ENCODE measurements around the gene MESP1.
A peak's percentile ranks its signal among the peaks of the same experiment; 100 is the strongest.
"Not testable (repeated sequence)": the region's sequence is repeated elsewhere in the genome, so short reads cannot be mapped to it uniquely, and the experiment has no call there.

The MESP1 gene

DNA sequence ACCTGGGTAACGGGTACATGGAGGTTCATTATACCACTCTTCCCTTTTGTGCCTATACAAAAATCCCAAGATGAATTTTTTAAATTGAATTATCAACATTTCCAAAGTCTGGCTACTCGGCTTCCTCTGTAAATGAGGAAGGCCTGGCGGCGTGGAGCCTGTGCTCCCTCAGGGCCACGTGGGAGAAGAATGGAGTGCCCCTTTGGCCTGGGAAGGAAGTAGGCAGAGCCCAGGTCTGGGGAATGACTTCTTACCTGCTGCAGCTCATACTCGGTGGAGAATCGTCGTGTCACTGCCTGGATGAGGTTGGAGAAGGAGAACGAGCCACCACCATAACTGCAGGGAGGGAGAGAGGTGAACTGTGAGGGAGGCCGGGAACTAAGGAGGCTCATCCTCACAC, 39.2 kb upstream of the MESP1 start:
- no peak overlapping the region for H3K9ac ChIP-seq (ENCODE audit: low read depth in 1 of 2, low read length in 2 of 2)
- H3K27ac ChIP-seq (ENCODE audit: low read depth, low read length), result no peak overlapping the region
- H3K9me3 ChIP-seq (ENCODE audit: control insufficient read depth in 1 of 2, low read length in 2 of 2), result peaks cover 0 to 2% of the 10 kb centered on the region in 2 donors
- no peak overlapping the region for H3K4me3 ChIP-seq (ENCODE audit: low read depth in 1 of 2, low read length in 2 of 2)
- peaks cover 39 to 62% of the 10 kb centered on the region in 2 donors for H3K36me3 ChIP-seq (ENCODE audit: control insufficient read depth in 1 of 2, insufficient read depth in 2 of 2, low read length in 2 of 2)
- no peaks in the 10 kb centered on the region for H3K27me3 ChIP-seq (ENCODE audit: control insufficient read depth in 1 of 2, insufficient read depth in 2 of 2, low read length in 2 of 2)
- peaks cover 9 to 16% of the 10 kb centered on the region in 2 donors for H3K4me1 ChIP-seq (ENCODE audit: control insufficient read depth in 1 of 2, insufficient read depth in 2 of 2, low read length in 2 of 2)

DNA sequence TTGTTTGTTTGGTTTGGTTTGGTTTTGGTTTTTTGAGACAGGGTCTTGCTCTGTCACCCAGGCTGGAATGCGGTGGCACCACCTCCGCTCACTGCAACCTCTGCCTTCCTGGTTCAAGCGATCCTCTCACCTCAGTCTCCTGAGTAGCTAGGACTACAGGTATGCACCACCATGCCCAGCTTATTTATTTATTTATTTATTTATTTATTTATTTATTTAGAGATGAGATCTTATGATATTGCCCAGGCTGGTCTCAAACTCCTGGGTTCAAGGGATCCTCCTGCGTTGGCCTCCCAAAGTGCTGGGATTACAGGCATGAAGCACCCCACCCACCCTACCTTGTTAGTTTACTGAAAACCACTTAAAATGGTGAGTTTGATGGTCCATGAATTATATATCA, 37.5 kb upstream of the MESP1 start:
- not testable (repeated sequence) for H3K27ac ChIP-seq (ENCODE audit: low read depth, low read length); H3K4me3 ChIP-seq (ENCODE audit: low read depth in 1 of 2, low read length in 2 of 2); H3K27me3 ChIP-seq (ENCODE audit: control insufficient read depth in 1 of 2, insufficient read depth in 2 of 2, low read length in 2 of 2); H3K9me3 ChIP-seq (ENCODE audit: control insufficient read depth in 1 of 2, low read length in 2 of 2); H3K9ac ChIP-seq (ENCODE audit: low read depth in 1 of 2, low read length in 2 of 2)
- Histone ChIP-seq H3K36me3 (ENCODE audit: control insufficient read depth in 1 of 2, insufficient read depth in 2 of 2, low read length in 2 of 2) (peaks cover 40 to 56% of the 10 kb centered on the region in 2 donors), H3K4me1 (ENCODE audit: control insufficient read depth in 1 of 2, insufficient read depth in 2 of 2, low read length in 2 of 2) (peaks cover 23 to 31% of the 10 kb centered on the region in 2 donors)

DNA sequence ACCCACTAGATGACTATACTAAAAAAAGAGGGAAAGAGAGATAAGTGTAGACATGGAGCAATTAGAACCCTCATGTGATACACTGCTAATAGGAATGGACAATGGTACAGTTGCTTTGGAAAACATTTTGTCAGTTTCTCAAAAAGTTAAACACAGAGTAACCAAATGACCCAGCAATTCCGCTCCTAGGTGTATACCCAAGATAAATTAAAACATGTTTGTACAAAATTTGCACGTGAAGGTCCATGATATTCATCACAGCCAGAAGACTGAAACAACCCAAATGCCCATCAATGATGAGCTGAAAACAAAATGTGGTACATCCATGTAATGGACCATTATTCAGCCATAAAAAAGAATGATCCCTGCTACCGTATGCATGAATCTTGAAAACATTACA, 36.9 kb upstream of the MESP1 start:
- no peak overlapping the region for H3K9ac ChIP-seq (ENCODE audit: low read depth in 1 of 2, low read length in 2 of 2)
- H3K9me3 ChIP-seq (ENCODE audit: control insufficient read depth in 1 of 2, low read length in 2 of 2), result peaks cover 0 to 2% of the 10 kb centered on the region in 2 donors
- H3K27ac ChIP-seq (ENCODE audit: low read depth, low read length), result no peak overlapping the region
- H3K4me3 ChIP-seq (ENCODE audit: low read depth in 1 of 2, low read length in 2 of 2), result no peak overlapping the region
- H3K4me1 ChIP-seq (ENCODE audit: control insufficient read depth in 1 of 2, insufficient read depth in 2 of 2, low read length in 2 of 2), result peaks cover 28 to 36% of the 10 kb centered on the region in 2 donors
- H3K36me3 ChIP-seq (ENCODE audit: control insufficient read depth in 1 of 2, insufficient read depth in 2 of 2, low read length in 2 of 2), result peaks cover 36 to 52% of the 10 kb centered on the region in 2 donors
- H3K27me3 ChIP-seq (ENCODE audit: control insufficient read depth in 1 of 2, insufficient read depth in 2 of 2, low read length in 2 of 2), result no peaks in the 10 kb centered on the region

DNA sequence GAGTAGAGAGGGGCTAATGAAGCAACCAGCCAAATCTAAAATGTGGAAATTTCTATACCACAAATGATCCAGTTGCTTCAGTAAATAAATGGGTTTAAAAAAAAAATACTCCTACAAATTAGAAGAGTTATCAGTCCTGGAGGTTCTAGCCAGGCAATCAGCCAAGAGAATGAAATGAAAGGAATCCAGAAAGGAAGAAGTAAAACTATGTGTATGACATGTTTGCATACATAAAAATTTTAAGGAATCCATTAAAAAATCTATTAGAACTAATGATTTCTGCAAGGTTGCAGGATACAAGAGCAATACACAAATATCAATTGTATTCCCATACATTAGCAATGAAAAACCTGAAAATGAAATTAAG, 34.7 kb upstream of the MESP1 start:
- H3K27ac ChIP-seq (ENCODE audit: low read depth, low read length), result no peak overlapping the region
- no peak overlapping the region for H3K9ac ChIP-seq (ENCODE audit: low read depth in 1 of 2, low read length in 2 of 2)
- H3K4me3 ChIP-seq (ENCODE audit: low read depth in 1 of 2, low read length in 2 of 2), result no peak overlapping the region
- peaks cover 0 to 2% of the 10 kb centered on the region in 2 donors for H3K9me3 ChIP-seq (ENCODE audit: control insufficient read depth in 1 of 2, low read length in 2 of 2)
- no peaks in the 10 kb centered on the region for H3K27me3 ChIP-seq (ENCODE audit: control insufficient read depth in 1 of 2, insufficient read depth in 2 of 2, low read length in 2 of 2)
- H3K36me3 ChIP-seq (ENCODE audit: control insufficient read depth in 1 of 2, insufficient read depth in 2 of 2, low read length in 2 of 2), result peaks cover 23 to 30% of the 10 kb centered on the region in 2 donors
- H3K4me1 ChIP-seq (ENCODE audit: control insufficient read depth in 1 of 2, insufficient read depth in 2 of 2, low read length in 2 of 2), result peaks cover 44 to 48% of the 10 kb centered on the region in 2 donors

DNA sequence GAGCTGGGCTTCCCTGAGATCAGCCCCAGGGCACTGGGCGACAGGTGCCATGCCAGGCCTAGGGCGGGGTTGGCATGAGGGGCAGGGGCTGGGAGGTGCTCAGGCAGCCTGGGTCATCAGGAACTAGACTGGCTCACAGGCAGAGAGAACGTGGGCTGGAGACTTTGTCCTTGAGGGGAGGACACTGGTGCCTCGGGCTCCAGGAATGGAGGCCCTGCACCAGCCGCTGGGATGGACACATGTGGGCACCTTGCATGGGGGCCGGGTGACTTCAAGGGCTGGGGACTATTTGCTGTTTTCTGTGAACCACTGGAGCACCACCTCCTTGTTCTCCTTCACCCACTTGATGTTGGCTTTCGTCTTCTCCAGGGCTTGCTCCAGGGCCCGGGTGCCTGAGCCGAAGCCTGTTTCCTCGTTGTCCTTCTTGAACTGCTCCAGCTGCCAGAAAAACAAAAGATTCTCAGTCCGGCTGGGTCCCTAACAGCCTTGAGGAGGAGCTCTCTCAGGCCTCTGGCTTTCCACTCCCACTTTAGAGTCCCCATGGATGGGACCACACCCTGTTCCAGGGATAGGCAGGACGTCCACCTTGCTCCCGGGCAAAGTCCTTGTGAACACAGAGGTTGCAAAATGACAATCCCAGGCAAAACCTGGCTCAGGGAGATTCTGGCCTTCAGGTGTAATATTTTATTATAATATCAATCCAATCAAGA, 34.2 kb upstream of the MESP1 start:
- Histone ChIP-seq H3K4me1 (ENCODE audit: control insufficient read depth in 1 of 2, insufficient read depth in 2 of 2, low read length in 2 of 2) (peaks cover 45 to 51% of the 10 kb centered on the region in 2 donors), H3K27ac (ENCODE audit: low read depth, low read length) (peak overlapping the region; percentile 55), H3K36me3 (ENCODE audit: control insufficient read depth in 1 of 2, insufficient read depth in 2 of 2, low read length in 2 of 2) (peaks cover 23 to 25% of the 10 kb centered on the region in 2 donors), H3K27me3 (ENCODE audit: control insufficient read depth in 1 of 2, insufficient read depth in 2 of 2, low read length in 2 of 2) (no peaks in the 10 kb centered on the region), H3K9ac (ENCODE audit: low read depth in 1 of 2, low read length in 2 of 2) (no peak overlapping the region), H3K9me3 (ENCODE audit: control insufficient read depth in 1 of 2, low read length in 2 of 2) (peaks cover 0 to 2% of the 10 kb centered on the region in 2 donors), H3K4me3 (ENCODE audit: low read depth in 1 of 2, low read length in 2 of 2) (no peak overlapping the region)

DNA sequence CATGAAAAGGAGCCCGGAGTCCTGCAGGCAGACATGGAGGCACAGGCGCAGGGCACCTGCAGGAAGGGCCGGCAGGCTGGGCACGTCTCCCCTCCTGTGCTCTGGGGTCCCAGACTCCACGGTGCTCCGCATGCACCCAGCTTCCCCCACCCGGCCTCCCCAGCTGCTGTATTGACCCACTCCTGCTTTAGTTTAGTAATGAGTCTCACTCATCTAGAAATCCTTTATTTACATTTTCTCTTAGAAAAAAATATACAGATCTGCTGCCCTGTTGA, 33.6 kb upstream of the MESP1 start:
- Histone ChIP-seq H3K4me3 (ENCODE audit: low read depth in 1 of 2, low read length in 2 of 2) (no peak overlapping the region), H3K9ac (ENCODE audit: low read depth in 1 of 2, low read length in 2 of 2) (no peak overlapping the region), H3K9me3 (ENCODE audit: control insufficient read depth in 1 of 2, low read length in 2 of 2) (peaks cover 0 to 2% of the 10 kb centered on the region in 2 donors), H3K36me3 (ENCODE audit: control insufficient read depth in 1 of 2, insufficient read depth in 2 of 2, low read length in 2 of 2) (peaks cover 23 to 24% of the 10 kb centered on the region in 2 donors), H3K4me1 (ENCODE audit: control insufficient read depth in 1 of 2, insufficient read depth in 2 of 2, low read length in 2 of 2) (peaks cover 45 to 51% of the 10 kb centered on the region in 2 donors), H3K27ac (ENCODE audit: low read depth, low read length) (peak overlapping the region; percentile 55), H3K27me3 (ENCODE audit: control insufficient read depth in 1 of 2, insufficient read depth in 2 of 2, low read length in 2 of 2) (no peaks in the 10 kb centered on the region)

DNA sequence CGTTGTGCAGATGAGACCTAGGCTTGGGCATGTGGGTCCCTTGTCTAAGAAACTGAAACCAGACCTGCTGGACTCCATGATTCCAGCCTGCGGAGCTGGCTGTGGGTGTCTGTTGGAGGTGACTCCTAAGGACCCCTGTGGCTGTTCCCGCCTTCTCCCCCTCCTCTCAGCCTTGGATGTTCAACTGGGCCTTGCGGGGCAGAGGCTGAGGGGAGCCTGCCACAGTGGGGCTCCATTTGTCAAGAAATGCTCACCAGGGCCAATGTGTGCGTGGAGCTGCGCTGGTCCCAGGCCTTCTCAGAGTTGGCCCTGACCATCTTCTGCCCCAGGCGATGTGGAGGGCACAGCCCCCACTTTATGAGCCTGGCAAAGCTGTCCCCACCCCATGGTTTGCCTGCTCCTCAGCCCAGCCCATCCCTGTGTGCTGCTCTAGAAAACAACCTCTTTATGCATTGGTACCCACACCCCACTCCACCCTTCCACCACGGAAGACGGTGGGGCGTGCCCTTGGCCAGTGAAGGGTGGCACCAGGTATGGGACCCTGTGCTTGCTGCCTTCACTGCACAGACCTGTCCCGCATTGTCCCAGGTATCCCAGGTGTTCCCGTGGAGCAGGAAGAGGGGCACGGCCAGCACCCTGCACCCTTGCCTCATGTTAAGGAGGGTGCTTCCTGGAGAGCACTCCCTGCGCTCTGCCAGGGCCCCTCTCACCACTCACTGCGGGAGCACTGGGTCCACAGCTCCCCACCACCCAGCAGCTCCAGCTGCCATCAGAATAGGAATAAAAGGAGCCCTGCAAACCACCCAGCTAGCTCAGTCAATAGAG, 33.0 kb upstream of the MESP1 start:
- Histone ChIP-seq H3K4me1 (ENCODE audit: control insufficient read depth in 1 of 2, insufficient read depth in 2 of 2, low read length in 2 of 2) (peaks cover 45 to 51% of the 10 kb centered on the region in 2 donors), H3K4me3 (ENCODE audit: low read depth in 1 of 2, low read length in 2 of 2) (no peak overlapping the region)

DNA sequence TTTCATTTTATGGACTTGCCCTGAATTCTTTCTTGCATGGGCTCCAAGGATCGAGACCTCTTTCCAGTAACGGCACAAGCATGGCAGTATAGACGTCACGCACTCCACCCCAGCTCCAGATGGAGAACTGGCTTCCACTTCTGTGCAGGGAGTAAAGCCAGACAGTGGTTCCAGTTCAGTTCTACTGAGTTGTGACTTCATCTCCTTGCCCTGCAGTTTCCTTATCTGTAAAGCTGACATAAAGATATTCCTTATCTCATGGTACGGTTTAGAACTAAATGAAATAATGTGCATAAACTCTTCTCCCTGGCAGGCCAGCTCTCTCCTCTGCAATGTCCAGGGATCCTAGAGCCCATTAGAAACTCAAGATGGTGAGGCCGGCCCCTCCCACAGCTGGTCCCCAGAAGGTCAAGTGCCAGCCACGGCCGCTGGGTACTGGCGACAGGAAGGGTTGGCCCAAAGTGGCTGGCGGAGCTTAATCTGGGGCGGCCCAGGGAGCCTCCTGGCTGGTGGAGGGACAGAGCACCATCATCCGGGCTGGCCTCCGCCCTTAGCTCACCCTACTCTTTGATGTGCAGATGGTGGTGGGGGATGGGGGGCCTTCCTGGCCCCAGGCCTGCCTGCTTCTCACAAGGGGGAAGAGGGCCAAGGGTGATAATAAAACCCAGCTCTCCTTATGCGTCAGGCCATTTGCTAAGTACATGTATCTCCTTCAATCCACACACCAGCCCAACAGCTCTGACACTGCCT, 32.2 kb upstream of the MESP1 start:
- Histone ChIP-seq H3K9ac (ENCODE audit: low read depth in 1 of 2, low read length in 2 of 2) (no peak overlapping the region), H3K27ac (ENCODE audit: low read depth, low read length) (peak overlapping the region; percentile 25)

More for the DNA sequence above, 33.0 kb upstream of the MESP1 start:
- peak overlapping the region; percentile 25 for H3K27ac ChIP-seq (ENCODE audit: low read depth, low read length)
- H3K36me3 ChIP-seq (ENCODE audit: control insufficient read depth in 1 of 2, insufficient read depth in 2 of 2, low read length in 2 of 2), result peaks cover 23 to 24% of the 10 kb centered on the region in 2 donors
- no peak overlapping the region for H3K9ac ChIP-seq (ENCODE audit: low read depth in 1 of 2, low read length in 2 of 2)
- H3K9me3 ChIP-seq (ENCODE audit: control insufficient read depth in 1 of 2, low read length in 2 of 2), result peaks cover 0 to 2% of the 10 kb centered on the region in 2 donors
- no peaks in the 10 kb centered on the region for H3K27me3 ChIP-seq (ENCODE audit: control insufficient read depth in 1 of 2, insufficient read depth in 2 of 2, low read length in 2 of 2)

DNA sequence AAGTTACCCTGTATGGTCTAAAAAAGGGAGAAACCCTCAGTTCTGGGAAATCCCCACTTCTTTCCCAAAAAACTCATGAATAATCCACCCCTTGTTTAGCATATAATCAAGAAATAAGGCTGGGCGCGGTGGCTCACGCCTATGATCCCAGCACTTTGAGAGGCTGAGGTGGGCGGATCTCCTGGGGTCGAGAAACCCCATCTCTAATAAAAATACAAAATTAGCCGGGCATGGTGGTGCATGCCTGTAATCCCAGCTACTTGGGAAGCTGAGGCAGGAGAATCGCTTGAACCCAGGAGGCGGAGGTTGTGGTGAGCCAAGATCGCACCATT, 31.5 kb upstream of the MESP1 start:
- H3K9ac ChIP-seq (ENCODE audit: low read depth in 1 of 2, low read length in 2 of 2); H3K27ac ChIP-seq (ENCODE audit: low read depth, low read length); H3K4me3 ChIP-seq (ENCODE audit: low read depth in 1 of 2, low read length in 2 of 2); H3K27me3 ChIP-seq (ENCODE audit: control insufficient read depth in 1 of 2, insufficient read depth in 2 of 2, low read length in 2 of 2); H3K9me3 ChIP-seq (ENCODE audit: control insufficient read depth in 1 of 2, low read length in 2 of 2): not testable (repeated sequence)
- H3K4me1 ChIP-seq (ENCODE audit: control insufficient read depth in 1 of 2, insufficient read depth in 2 of 2, low read length in 2 of 2), result peaks cover 45 to 51% of the 10 kb centered on the region in 2 donors
- H3K36me3 ChIP-seq (ENCODE audit: control insufficient read depth in 1 of 2, insufficient read depth in 2 of 2, low read length in 2 of 2), result peaks cover 13 to 14% of the 10 kb centered on the region in 2 donors

More for the DNA sequence above, 32.2 kb upstream of the MESP1 start:
- Histone ChIP-seq H3K4me3 (ENCODE audit: low read depth in 1 of 2, low read length in 2 of 2) (no peak overlapping the region), H3K36me3 (ENCODE audit: control insufficient read depth in 1 of 2, insufficient read depth in 2 of 2, low read length in 2 of 2) (peaks cover 20 to 21% of the 10 kb centered on the region in 2 donors), H3K4me1 (ENCODE audit: control insufficient read depth in 1 of 2, insufficient read depth in 2 of 2, low read length in 2 of 2) (peaks cover 45 to 51% of the 10 kb centered on the region in 2 donors), H3K27me3 (ENCODE audit: control insufficient read depth in 1 of 2, insufficient read depth in 2 of 2, low read length in 2 of 2) (no peaks in the 10 kb centered on the region), H3K9me3 (ENCODE audit: control insufficient read depth in 1 of 2, low read length in 2 of 2) (peaks cover 0 to 2% of the 10 kb centered on the region in 2 donors)
